Measurements from ENCODE around the gene FDPS.

The FDPS gene

GRCh38 chr1:155321639-155322503 is 13.2 kb downstream of the FDPS start:
- no peak for TF ChIP-seq CTCF (IDR thresholded peaks at IDR 0.05; ENCODE audit: extremely low read depth, missing control alignments)
- DNase-seq (ENCODE audit: low spot score) = no peak

- TF ChIP-seq CTCF (IDR thresholded peaks at IDR 0.05; ENCODE audit: extremely low read depth, missing control alignments) = no peak
- no peak for DNase-seq (ENCODE audit: low spot score)
Measured at GRCh38 chr1:155322571-155322952, 13.9 kb downstream of the FDPS start.

GRCh38 chr1:155322953-155323728 is 14.5 kb downstream of the FDPS start:
- TF ChIP-seq CTCF (IDR thresholded peaks at IDR 0.05; ENCODE audit: extremely low read depth, missing control alignments) = peak; percentile 90
- DNase-seq (ENCODE audit: low spot score) = peak; percentile 92

- peak; percentile 94 for DNase-seq (ENCODE audit: low spot score)
- no peak for TF ChIP-seq CTCF (IDR thresholded peaks at IDR 0.05; ENCODE audit: extremely low read depth, missing control alignments)
Measured at GRCh38 chr1:155323729-155324036, 15.0 kb downstream of the FDPS start.

- TF ChIP-seq CTCF (IDR thresholded peaks at IDR 0.05; ENCODE audit: extremely low read depth, missing control alignments) = no peak
- peak; percentile 96 for DNase-seq (ENCODE audit: low spot score)
Measured at GRCh38 chr1:155324037-155324716, 15.5 kb downstream of the FDPS start.

GRCh38 chr1:155324717-155325602 is 16.3 kb downstream of the FDPS start:
- TF ChIP-seq CTCF (IDR thresholded peaks at IDR 0.05; ENCODE audit: extremely low read depth, missing control alignments) = no peak
- DNase-seq (ENCODE audit: low spot score) = peak; percentile 59

Measured in GM20000 (cell line).